ENCODE data around the gene HNRNPUL1.

- TF ChIP-seq CTCF (conservative IDR thresholded peaks at IDR 0.05; ENCODE audit: low read depth in 2 of 2): no peak
- no peak for TF ChIP-seq EZH2 (IDR thresholded peaks at IDR 0.05; ENCODE audit: low read depth, unreplicated experiment)
- TF ChIP-seq POLR2AphosphoS5 (IDR thresholded peaks at IDR 0.05; ENCODE audit: low read depth): no peak
- TF ChIP-seq EZH2phosphoT487 (IDR thresholded peaks at IDR 0.05; ENCODE audit: unreplicated experiment): no peak
- TF ChIP-seq NANOG (IDR thresholded peaks at IDR 0.05; ENCODE audit: borderline replicate concordance): no peak
- TF ChIP-seq REST (IDR thresholded peaks at IDR 0.05; ENCODE audit: unreplicated experiment): no peak
- TF ChIP-seq CREB1 (CRISPR knock-in tag; IDR thresholded peaks at IDR 0.05; ENCODE audit: low read depth): no peak
- no peak for TF ChIP-seq ETS1 (IDR thresholded peaks at IDR 0.05)
- no peak for TF ChIP-seq JUNB (IDR thresholded peaks at IDR 0.05; ENCODE audit: unreplicated experiment)
- TF ChIP-seq STAT1 (IDR thresholded peaks at IDR 0.05; ENCODE audit: unreplicated experiment): no peak
- no peak for TF ChIP-seq ZNF114 (CRISPR knock-in tag; IDR thresholded peaks at IDR 0.05)
These were observed 5.4 kb downstream of the HNRNPUL1 start for GRCh38 chr19:41269571-41269970.
